HG02623 (cell line): ENCODE measurements around the gene LRCH2.
"Not testable (repeated sequence)": the region's sequence is repeated elsewhere in the genome, so short reads cannot be mapped to it uniquely, and the experiment has no call there.

Source experiments
- ATAC-seq: cut with Tn5 transposase; IDR thresholded peaks from one replicate; pipeline ENCODE4 v1.9.1; 2021; ENCODE audit warnings: moderate library complexity; ENCODE audit not compliant: unreplicated experiment

LRCH2 gene

DNA sequence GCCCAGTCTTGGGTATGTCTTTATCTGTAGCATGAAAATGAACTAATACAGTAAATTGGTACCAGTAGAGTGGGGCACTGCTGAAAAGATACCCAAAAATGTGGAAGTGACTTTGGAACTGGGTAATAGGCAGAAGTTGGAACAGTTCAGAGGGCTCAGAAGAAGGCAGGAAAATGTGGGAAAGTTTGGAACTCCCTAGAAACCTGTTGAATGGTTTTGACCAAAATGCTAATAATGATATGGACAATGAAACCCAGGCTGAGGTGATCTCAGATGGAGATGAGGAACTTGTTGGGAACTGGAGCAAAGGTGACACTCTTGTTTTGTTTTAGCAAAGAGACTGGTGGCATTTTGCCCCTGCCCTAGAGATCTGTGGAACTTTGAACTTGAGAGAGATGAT is 24.3 kb downstream of the LRCH2 start:
- not testable (repeated sequence) for ATAC-seq

DNA sequence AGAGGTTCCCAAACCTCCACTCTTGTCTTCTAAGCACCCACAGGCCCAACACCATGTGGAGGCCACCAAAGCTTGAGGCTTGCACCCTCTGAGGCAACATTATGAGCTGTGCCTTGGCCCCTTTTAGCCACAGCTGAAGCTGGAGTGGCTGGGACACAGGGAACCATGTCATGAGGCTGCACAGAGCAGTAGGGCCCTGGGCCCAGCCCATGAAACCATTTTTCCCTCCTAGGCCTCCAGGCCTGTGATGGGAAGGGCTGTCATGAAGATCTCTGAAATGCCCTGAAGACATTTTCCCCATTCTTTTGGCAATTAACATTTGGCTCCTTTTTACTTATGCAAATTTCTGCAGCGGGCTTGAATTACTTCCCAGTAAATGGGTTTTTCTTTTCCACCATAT is 29.9 kb downstream of the LRCH2 start:
- no peak for ATAC-seq

DNA sequence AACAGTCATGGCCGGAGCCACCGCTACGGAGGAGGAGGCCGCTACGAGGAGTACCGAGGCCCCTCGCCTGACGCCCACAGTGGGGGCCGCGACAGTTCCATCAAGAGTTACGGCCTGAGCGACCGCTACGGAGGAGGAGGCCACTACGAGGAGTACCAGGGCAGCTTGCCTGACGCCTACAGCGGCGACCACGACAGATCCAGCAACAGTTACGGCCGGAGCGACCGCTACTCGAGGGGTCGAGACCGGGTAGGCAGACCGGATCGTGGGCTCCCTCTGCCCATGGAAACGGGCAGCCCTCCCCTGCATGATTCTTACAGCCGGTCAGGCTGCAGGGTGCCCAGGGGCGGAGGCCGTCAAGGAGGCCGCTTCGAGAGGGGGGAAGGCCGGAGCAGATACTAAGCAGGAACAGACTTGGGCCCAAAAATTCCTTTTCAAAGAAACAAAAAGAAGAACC is 41.6 kb downstream of the LRCH2 start:
- ATAC-seq: no peak

DNA sequence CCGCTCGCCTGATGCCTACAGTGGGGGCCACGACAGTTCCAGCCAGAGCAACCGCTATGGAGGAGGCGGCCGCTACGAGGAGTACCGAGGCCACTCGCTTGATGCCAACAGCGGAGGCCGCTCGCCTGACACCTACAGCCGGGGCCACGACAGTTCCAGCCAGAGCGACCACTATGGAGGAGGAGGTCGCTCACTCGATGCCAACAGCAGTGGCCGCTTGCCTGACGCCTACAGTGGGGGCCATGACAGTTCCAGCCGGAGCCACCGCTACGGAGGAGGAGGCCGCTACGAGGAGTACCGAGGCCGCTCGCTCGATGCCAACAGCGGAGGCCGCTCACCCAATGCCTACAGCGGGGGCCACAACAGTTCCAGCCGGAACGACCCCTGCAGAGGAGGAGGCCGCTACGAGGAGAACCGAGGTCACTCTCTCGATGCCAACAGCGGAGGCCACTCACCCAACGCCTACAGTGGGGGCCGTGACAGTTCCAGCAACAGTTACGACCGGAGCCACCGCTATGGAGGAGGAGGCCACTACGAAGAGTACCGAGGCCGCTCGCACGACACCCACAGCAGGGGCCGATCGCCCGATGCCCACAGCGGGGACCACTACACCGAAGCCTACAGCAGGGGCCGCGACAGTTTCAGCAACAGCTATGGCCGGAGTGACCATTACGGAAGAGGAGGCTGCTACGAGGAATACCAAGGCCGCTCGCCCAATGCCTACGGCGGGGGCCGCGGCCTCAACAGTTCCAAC is 42.2 kb downstream of the LRCH2 start:
- ATAC-seq: no peak

DNA sequence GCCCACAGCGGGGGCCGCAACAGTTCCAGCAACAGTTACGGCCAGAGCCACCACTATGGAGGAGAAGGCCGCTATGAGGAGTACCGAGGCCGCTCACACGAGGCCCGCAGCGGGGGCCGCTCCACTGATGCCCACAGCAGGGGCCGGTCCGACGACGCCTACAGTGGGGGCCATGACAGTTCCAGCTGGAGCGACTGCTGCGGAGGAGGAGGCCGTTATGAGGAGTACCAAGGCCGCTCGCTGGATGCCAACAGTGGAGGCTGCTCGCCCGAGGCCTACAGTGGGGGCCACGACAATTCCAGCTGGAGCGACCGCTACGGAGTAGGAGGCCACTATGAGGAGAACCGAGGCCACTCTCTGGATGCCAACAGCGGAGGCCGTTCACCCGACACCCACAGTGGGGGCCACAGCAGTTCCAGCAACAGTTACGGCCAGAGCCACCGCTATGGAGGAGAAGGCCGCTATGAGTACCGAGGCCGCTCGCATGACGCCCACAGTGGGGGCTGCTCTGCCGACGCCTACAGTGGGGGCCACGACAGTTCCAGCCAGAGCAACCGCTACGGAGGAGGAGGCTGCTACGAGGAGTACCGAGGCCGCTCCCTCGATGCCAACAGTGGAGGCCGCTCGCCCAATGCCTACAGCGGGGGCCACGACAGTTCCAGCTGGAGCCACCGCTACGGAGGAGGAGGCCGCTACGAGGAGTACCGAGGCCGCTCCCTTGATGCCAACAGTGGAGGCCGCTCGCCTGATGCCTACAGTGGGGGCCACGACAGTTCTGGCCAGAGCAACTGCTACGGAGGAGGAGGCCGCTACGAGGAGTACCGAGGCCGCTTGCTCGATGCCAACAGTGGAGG is 43.0 kb downstream of the LRCH2 start:
- no peak for ATAC-seq

DNA sequence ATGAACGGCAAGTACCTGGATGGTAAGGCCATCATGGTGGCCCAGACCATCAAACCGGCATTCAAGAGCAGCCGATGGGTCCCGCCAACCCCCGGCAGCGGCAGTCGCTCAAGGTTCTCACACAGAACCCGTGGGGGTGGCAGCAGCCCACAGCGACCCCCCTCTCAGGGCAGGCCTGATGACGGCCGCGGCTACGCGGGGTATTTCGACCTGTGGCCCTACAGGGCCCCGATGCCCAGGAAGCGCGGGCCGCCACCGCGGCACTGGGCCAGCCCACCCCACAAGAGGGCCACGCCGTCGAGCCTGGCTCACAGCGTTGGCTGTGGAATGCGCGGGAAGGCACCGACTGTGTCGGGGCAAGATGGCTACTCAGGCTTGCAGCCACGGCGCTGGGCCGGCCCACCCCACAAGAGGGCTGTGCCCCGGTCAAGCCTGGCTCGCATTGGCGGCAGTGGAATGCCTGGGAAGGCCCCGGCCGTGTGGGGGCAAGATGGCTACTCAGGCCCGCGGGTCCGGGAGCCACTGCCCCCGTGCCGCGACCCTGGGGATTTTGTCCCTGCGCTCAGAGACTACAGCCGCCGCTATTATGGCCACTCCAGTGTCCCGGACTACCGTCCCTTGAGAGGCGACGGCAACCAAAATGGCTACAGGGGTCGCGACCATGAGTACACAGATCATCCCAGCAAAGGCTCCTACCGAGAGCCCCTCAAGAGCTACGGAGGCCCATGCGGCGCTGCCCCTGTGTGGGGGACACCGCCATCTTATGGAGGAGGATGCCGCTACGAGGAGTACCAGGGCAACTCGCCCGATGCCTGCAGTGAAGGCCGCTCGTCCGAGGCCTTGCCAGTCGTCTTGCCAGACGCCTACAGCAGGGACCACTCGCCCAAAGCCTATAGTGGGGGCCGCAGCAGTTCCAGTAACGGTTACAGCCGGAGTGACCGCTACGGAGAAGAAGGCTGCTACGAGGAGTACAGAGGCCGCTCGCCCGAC is 44.0 kb downstream of the LRCH2 start:
- no peak for ATAC-seq

DNA sequence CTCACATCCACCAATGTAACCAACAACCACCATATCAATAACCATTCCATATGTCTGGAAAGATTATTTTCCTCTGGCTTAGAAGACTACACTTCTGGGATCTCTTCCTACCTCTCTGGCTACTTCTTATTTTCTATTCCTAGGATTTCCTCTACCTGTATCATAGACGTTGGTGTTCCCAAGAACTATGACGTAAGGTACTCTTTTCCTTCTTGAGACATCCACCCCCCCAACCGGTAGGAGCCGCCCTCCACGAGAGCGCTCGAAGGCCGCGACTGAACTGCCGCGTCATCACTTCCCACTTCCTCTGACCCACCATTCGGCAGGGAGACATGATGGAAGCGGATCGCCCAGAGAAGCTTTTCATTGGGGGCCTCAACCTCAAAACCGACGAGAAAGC is 44.8 kb downstream of the LRCH2 start, which contains the start of gene RBMXL3:
TSS of gene RBMXL3 (plus strand) at position 301 of the 400 bp plus-strand sequence. CDS start at position 333, 32 bp downstream.
- ATAC-seq: no peak

DNA sequence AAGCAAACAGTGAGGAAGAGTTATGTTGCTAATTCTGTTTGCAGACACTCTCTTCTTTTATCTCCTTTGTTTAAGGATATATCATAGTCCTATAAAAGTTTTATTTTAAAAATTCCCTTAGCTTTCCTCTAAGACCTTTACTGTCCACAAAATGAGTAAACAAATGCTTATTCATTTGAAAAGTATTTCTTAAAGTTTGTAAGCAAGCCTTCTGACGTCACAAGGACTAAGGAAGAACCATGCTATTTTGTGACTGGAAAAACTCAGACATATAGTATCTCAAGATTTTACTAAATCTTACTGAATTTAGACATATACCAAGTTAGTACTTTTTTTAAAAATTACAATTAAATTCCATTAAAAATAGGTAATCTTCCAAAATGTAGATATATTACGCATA is 49.9 kb downstream of the LRCH2 start:
- no peak for ATAC-seq

DNA sequence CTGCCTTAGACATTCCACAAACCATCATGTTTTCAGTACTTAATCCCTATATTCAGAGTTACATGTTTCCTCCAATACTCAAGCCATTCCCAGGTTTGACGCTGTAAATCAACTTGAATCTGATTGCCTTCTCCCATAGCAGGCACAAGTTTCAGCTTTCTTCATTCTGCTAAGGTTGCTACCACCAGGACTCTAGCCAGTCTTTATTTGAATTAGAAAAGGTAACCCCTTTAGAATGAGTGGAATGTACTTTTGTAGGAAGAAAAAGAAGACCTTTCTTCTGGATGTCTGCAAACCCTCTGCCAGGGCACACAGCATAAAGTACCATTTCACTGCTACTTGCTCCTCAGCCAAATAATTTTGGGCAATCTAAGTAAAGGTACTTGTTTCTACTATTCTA is 55.4 kb downstream of the LRCH2 start:
- ATAC-seq: no peak

DNA sequence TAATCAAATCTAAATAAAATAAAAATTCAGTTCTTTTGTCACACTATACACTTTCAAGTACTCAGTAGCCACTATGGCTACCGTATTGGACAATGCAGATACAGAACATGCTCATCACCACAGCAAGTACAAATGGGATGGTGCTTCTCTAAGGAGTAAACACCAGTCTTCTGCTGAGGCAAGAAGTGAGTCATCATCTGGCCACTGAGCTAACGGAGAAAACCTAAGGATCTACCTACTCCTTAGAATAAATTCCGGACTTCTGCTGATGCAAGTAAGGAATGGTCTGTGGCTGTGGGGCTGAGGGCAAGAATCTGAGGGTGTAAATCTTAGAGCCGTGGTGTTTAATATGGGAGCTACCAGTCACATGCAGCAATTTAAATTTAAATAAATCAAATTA is 56.0 kb downstream of the LRCH2 start:
- no peak for ATAC-seq

DNA sequence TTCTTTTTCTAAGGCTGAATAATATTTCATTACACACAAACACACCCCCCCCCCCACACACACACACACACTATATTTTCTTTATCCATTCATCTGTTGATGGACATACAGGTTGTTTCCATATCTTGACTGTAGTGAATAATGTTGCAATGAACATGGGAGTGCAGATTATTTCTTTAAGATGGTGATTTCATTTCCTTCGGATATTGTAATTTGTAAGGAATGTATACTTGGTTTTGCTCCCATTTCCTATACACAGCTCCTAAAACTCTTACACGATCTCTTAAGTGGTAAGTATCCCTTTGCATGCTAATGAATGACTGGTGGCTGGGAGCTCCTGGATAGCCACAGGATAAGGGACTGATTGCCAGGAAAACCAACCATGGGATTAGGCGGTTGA is 59.3 kb downstream of the LRCH2 start:
- ATAC-seq: no peak

DNA sequence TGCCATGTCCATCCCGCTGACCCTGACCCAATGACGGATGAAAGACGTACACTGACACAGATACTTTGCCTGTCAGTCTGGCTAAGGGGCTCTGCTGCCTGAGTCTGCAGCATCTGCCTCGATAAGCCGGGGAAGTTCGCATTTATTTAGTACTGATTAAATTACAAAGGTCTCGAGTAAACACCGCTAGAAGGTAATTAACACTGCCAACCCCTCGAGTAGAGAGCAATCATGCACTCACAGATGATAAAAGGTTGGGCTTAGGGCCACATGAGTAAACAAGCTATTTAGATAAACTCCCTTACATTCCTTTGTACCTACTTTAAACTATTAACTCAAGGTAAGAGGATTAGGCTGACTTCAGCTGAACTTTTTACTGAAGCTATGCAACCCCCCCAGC is 60.7 kb downstream of the LRCH2 start:
- ATAC-seq: no peak

DNA sequence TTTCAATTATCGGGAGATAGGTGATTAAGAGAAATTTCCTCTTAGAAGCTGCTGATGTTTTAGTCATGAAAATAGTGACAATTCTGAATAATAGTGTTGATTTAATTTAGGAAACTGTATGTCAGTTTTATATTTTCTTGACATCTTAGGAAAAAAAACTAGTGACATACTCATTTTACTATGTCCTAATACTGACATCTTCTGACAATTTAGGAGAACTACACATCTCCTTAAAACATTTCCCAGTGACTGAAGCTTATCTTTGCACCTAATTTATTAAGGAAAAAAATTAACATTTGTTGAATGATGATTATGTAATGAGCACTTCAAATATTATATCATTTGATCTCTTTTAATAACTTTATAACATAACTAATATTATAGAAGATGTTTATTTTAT is 86.7 kb downstream of the LRCH2 start:
- no peak for ATAC-seq

DNA sequence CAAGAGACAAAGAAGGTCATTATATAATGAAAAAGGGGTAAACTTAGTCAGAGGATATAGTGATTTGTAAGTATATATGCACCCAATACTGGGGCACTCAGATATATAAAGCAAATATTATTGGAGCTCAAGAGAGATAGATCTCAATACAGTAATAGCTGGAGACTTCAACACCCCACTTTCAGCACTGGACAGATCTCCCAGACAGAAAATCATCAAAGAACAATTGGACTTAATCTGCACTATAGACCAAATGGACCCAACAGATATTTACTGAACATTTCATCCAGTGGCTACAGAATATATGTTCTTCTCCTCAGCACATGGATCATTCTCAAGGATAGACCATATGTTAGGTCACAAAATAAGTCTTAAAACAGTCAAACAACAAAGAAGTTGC is 91.8 kb downstream of the LRCH2 start:
- ATAC-seq: no peak

DNA sequence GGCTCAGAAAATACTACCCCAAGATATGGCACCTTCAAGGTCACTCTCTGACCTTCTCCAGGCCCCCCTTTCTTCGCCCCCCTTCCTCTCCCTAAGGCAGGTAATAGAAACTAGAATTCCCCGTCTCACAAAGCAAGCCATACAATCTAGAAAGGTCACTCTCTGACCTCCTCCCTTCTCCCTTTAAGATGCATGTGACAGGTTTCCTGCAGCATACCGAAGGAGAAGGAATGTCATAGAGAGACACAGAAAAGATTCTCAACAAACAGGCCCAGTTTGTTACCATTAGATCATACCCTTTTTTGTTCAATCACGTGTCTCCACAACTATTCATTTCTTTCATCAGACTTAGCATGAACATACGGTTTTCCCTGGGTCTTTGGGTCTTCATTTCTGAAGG is 95.9 kb downstream of the LRCH2 start:
- no peak for ATAC-seq

DNA sequence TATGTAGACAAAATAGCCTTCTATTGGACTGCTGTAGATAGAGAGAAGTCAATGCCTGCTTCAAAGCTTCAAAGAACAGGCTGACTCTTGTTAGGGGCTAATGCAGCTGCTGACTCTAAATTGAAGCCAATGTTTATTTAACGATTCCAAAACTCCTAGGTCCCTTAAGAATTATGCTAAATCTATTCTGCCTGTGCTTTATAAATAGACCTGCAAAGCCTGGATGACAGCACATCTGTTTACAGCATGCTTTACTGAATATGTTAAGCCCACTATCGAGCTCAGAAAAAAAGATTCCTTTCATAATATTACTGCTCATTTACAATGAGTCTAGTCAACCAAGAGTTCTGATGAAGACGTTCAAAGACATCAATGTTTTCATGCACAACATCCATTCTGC is 99.5 kb downstream of the LRCH2 start:
- ATAC-seq: no peak

DNA sequence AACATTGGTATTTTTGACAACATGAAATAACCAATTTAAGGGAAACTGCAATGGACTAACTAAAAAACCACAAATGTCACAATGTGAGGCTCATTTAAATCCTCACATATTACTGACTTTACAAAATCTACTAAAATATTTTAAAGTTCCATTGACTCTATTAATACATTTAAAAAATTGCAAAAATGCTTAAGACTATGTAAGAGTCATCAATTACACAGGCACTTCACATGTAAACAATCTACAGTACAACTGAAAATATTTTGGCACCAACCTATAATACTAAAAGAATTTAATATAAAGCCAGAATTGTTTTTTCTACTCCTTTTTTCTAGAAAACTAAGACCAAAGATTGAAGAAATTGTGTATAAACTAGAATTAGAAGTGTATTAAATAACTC is 121.5 kb downstream of the LRCH2 start:
- no peak for ATAC-seq

DNA sequence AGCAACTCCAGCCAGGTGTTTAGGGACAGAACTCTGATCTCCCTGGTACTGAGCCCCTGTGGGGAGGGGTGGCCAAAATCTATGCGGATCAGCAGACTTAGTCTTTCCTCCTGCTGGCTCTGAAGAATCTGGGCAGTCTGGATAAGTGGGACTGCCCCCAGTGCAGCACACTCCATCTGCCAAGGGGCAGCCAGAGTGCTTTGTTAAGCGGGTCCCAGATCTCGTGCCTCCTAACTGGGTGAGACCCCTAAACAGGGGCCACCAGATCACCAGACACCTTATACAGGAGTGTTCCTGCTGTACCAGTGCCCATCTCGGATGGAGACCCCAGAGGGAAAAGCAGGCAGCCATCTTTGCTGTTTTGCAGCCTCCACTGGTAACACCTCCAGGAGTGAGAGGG is 135.0 kb downstream of the LRCH2 start:
- no peak for ATAC-seq

DNA sequence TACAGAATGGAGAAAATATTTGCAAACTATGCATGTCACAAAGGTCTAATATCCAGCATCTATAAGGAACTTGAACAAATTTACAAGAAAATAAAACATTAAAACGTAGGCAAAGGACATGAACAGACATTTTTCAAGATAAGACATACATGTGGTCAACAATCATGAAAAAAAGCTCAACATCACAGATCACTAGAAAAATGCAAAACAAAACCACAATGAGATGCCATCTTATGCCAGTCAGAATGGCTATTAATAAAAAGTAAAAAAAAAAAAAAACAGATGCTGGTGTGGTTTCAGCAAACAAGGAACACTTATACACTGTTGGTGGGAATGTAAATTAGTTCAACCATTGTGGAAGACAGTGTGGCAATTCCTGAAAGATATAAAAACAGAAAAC is 140.7 kb downstream of the LRCH2 start:
- ATAC-seq: no peak

DNA sequence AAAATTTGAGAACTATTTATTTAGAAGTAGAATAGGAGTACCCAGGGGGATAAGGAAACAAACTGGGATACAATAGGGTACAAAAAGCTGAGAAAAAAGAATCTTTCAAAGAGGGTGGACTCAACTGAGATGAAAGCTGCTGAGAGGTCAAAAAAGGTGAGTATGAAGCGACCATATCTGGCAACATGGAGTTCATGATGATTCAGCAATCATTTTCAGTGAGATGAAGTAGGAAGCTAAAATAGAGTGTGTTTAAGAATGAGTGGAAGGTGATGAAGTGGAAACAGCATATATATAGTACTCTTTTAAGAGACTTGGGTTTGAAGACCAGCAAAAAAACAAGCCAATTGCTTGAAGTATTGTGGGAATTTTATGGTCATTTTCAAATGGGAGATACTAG is 144.5 kb downstream of the LRCH2 start:
- no peak for ATAC-seq

DNA sequence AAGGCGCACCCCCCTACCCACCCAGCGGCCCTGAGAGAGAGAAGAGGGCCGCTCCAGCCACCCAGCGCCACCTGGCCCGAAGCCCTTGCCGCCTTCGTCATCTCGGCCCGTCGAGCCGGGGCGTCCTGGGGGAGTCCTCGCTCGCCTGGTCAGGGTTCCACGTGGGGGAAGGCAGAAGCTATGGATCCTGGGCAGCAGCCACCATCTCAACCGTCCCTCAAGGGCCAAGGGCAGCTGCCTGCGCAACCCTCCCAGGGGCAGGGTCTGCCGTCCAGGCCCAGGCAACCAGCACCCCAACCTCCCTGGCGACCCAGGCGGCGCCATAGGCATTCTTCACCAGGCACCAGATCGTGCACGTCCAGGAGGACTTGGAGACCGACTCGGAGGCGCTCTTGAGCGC is 165.0 kb downstream of the LRCH2 start:
- no peak for ATAC-seq
